HG02970 (cell line): Measurements from ENCODE around the gene IFIT1B.
"Not testable (repeated sequence)": the region's sequence is repeated elsewhere in the genome, so short reads cannot be mapped to it uniquely, and the experiment has no call there.

Experiments used
- ATAC-seq: cut with Tn5 transposase; IDR thresholded peaks from one replicate; pipeline ENCODE4 v1.9.1; 2021; ENCODE audit warnings: mild to moderate bottlenecking, moderate library complexity, moderate number of reproducible peaks; ENCODE audit not compliant: unreplicated experiment, low FRiP score

Gene IFIT1B

GRCh38 chr10:89377705-89378637 lies at the start of gene IFIT1B:
TSS of gene IFIT1B (plus strand) at chr10:89378056. CDS start at chr10:89378136, 80 bp downstream.
- ATAC-seq, result no peak

GRCh38 chr10:89329151-89329550 lies 48.7 kb upstream of the IFIT1B start:
- ATAC-seq, result no peak

GRCh38 chr10:89330014-89330413 lies 47.8 kb upstream of the IFIT1B start:
- not testable (repeated sequence) for ATAC-seq

- ATAC-seq, result no peak
These were observed 47.2 kb upstream of the IFIT1B start for GRCh38 chr10:89330537-89331212.

- not testable (repeated sequence) for ATAC-seq
These were observed 46.3 kb upstream of the IFIT1B start for GRCh38 chr10:89331487-89332122.

GRCh38 chr10:89332123-89332633 lies 45.7 kb upstream of the IFIT1B start:
- ATAC-seq, result peak; percentile 35

- no peak for ATAC-seq
These were observed 42.6 kb upstream of the IFIT1B start for GRCh38 chr10:89335226-89335625.

GRCh38 chr10:89336241-89336640 lies 41.6 kb upstream of the IFIT1B start:
- no peak for ATAC-seq

GRCh38 chr10:89337484-89337883 lies 40.4 kb upstream of the IFIT1B start:
- ATAC-seq, result no peak

- no peak for ATAC-seq
These were observed 39.1 kb upstream of the IFIT1B start for GRCh38 chr10:89338713-89339112.

- no peak for ATAC-seq
These were observed 38.0 kb upstream of the IFIT1B start for GRCh38 chr10:89339875-89340274.

- ATAC-seq, result no peak
These were observed 36.2 kb upstream of the IFIT1B start for GRCh38 chr10:89341649-89342048.

GRCh38 chr10:89342206-89342958 lies 35.5 kb upstream of the IFIT1B start:
- no peak for ATAC-seq

GRCh38 chr10:89343089-89343767 lies 34.6 kb upstream of the IFIT1B start:
- no peak for ATAC-seq

- ATAC-seq, result no peak
These were observed 33.7 kb upstream of the IFIT1B start for GRCh38 chr10:89344156-89344555.

GRCh38 chr10:89345367-89346000 lies 32.4 kb upstream of the IFIT1B start:
- no peak for ATAC-seq

GRCh38 chr10:89346405-89347254 lies 31.2 kb upstream of the IFIT1B start:
- no peak for ATAC-seq
